Colonic mucosa (tissue), 4 donors: ENCODE measurements around the gene IL19. TPM values are rescaled to one million over a fixed set of nuclear protein-coding genes. Genes with fewer than 3 reads are reported as not detected.

Source experiments
- DNase-seq: peaks from one replicate; pipeline ENCODE4 v3.0.0-alpha.2; 2020
- H3K27ac ChIP-seq: fragments of 200-600 bp; one replicate; pipeline ENCODE4 v1.8.0; 2021
- H3K27me3 ChIP-seq: fragments of 200-600 bp; one replicate; pipeline ENCODE4 v1.8.0; 2021
- H3K36me3 ChIP-seq: fragments of 200-600 bp; one replicate; pipeline ENCODE4 v1.8.0; 2021
- H3K4me1 ChIP-seq: fragments of 200-600 bp; one replicate; pipeline ENCODE4 v1.8.0; 2021; ENCODE audit warnings: mild to moderate bottlenecking
- H3K4me3 ChIP-seq: fragments of 200-600 bp; one replicate; pipeline ENCODE4 v1.8.0; 2021
- H3K9ac ChIP-seq, 2 donors: one replicate each; pipeline ENCODE4 v1.7.0; 2013; ENCODE audit warnings: control low read depth in 2 of 2, low read depth in 2 of 2, low read length in 2 of 2
- H3K9me3 ChIP-seq: fragments of 200-600 bp; one replicate; pipeline ENCODE4 v1.8.0; 2021
- CTCF ChIP-seq: fragments of 200-600 bp; IDR thresholded peaks from one replicate; pipeline ENCODE4 v1.8.0; 2022; ENCODE audit warnings: antibody characterized with exemption, mild to moderate bottlenecking
- intact Hi-C: fragments of 100-400 bp; cut with DNase I; formaldehyde crosslinking; loops from one replicate; pipeline ENCODE4 v1.14.1; 2022
- total RNA-seq, 2 donors: library from RNA; stranded (reverse); fragmentation: NEBNext Ultra II Directional in 1 of 2; extraction: Animal tissue kit (Norgen Biotek cat#: 25700) in 1 of 2; gene quantifications; one replicate each; pipeline ENCODE4 v1.2.1, GENCODE V29; 2021
- donor health status: healthy.
- donor health status: DM: no; HTN: no; CAD: no.
- donor health status: DM: no; HTN: no; CAD: no.

The IL19 gene
- total RNA-seq, 2 donors from 2014 or later = 0.40 TPM; not detected in 1

GRCh38 chr1:206796116-206796515, 25.5 kb downstream of the IL19 start:
- no peak overlapping the region for H3K9ac ChIP-seq
- H3K4me1 ChIP-seq = no peaks in the 10 kb centered on the region
- intact Hi-C loops = no loop called here
- no peak overlapping the region for H3K4me3 ChIP-seq
- TF ChIP-seq CTCF = no peak
- H3K27ac ChIP-seq = no peak overlapping the region
- no peak for DNase-seq
- no peaks in the 10 kb centered on the region for H3K27me3 ChIP-seq
- no peaks in the 10 kb centered on the region for H3K9me3 ChIP-seq
- H3K36me3 ChIP-seq = no peaks in the 10 kb centered on the region

- no peak for DNase-seq
- TF ChIP-seq CTCF = no peak
- Histone ChIP-seq H3K9me3 (no peaks in the 10 kb centered on the region), H3K36me3 (no peaks in the 10 kb centered on the region), H3K27ac (no peak overlapping the region), H3K4me1 (no peaks in the 10 kb centered on the region), H3K4me3 (no peak overlapping the region), H3K27me3 (no peaks in the 10 kb centered on the region), H3K9ac (no peak overlapping the region)
- intact Hi-C loops = no loop called here
Observed at GRCh38 chr1:206796981-206797402, 26.4 kb downstream of the IL19 start.

GRCh38 chr1:206797534-206798383, 27.2 kb downstream of the IL19 start:
- Histone ChIP-seq H3K36me3 (no peaks in the 10 kb centered on the region), H3K4me1 (no peaks in the 10 kb centered on the region), H3K27me3 (no peaks in the 10 kb centered on the region), H3K9ac (no peak overlapping the region), H3K4me3 (no peak overlapping the region), H3K9me3 (no peaks in the 10 kb centered on the region), H3K27ac (no peak overlapping the region)
- TF ChIP-seq CTCF = no peak
- no peak for DNase-seq
- intact Hi-C loops = no loop called here

- no peaks in the 10 kb centered on the region for H3K36me3 ChIP-seq
- no peak overlapping the region for H3K9ac ChIP-seq
- H3K4me1 ChIP-seq = no peaks in the 10 kb centered on the region
- no peak overlapping the region for H3K27ac ChIP-seq
- no peak for TF ChIP-seq CTCF
- H3K4me3 ChIP-seq = no peak overlapping the region
- no peaks in the 10 kb centered on the region for H3K27me3 ChIP-seq
- H3K9me3 ChIP-seq = no peaks in the 10 kb centered on the region
- intact Hi-C loops = no loop called here
- no peak for DNase-seq
Observed at GRCh38 chr1:206798384-206798996, 27.9 kb downstream of the IL19 start.

GRCh38 chr1:206799311-206799710, 28.7 kb downstream of the IL19 start:
- no peak overlapping the region for H3K27ac ChIP-seq
- H3K36me3 ChIP-seq = no peaks in the 10 kb centered on the region
- no peak overlapping the region for H3K4me3 ChIP-seq
- intact Hi-C loops = no loop called here
- H3K27me3 ChIP-seq = no peaks in the 10 kb centered on the region
- H3K9ac ChIP-seq = no peak overlapping the region
- TF ChIP-seq CTCF = no peak
- no peaks in the 10 kb centered on the region for H3K9me3 ChIP-seq
- DNase-seq = no peak
- H3K4me1 ChIP-seq = no peaks in the 10 kb centered on the region
